Thymus (tissue), 2 donors: ENCODE measurements around the gene NPPB. TPM values are rescaled to one million over a fixed set of nuclear protein-coding genes. Genes with fewer than 3 reads are reported as not detected.

Experiments
- polyA plus RNA-seq: library from polyadenylated mRNA; stranded (reverse); fragments of 200-250 nt; gene quantifications from one replicate; pipeline ENCODE4 v1.2.3, GENCODE V29; 2013
- total RNA-seq: library from RNA; stranded (reverse); fragments of 120-200 nt; gene quantifications from one replicate; pipeline ENCODE4 v1.2.4, GENCODE V29; 2013
- donor health status: healthy.

NPPB gene
- total and polyA plus RNA-seq, 2 donors: 0.47 to 1.7 TPM

Other genes starting within 250 kb of the NPPB start
- gene FBXO2, start 204.5 kb downstream of the NPPB start, total RNA-seq: 9.0 TPM
- 46.2 TPM for gene FBXO2, start 204.5 kb downstream of the NPPB start, polyA plus RNA-seq
- 8.6 TPM for gene FBXO44, start 204.1 kb downstream of the NPPB start, total RNA-seq
- gene FBXO44, start 204.1 kb downstream of the NPPB start, polyA plus RNA-seq: 37.3 TPM
- 11.4 TPM for gene FBXO6, start 194.7 kb downstream of the NPPB start, total RNA-seq
- 16.1 TPM for gene FBXO6, start 194.7 kb downstream of the NPPB start, polyA plus RNA-seq
- 61.6 TPM for gene MAD2L2, start 177.8 kb downstream of the NPPB start, total RNA-seq
- gene MAD2L2, start 177.8 kb downstream of the NPPB start, polyA plus RNA-seq: 49.6 TPM
- 0.14 TPM for gene DRAXIN, start 167.2 kb downstream of the NPPB start, total RNA-seq
- gene DRAXIN, start 167.2 kb downstream of the NPPB start, polyA plus RNA-seq: 0.14 TPM
- gene AGTRAP, start 122.8 kb downstream of the NPPB start, total RNA-seq: 20.5 TPM
- gene AGTRAP, start 122.8 kb downstream of the NPPB start, polyA plus RNA-seq: 84.2 TPM
- gene C1orf167, start 96.8 kb downstream of the NPPB start, total RNA-seq: 0.14 TPM
- gene C1orf167, start 96.8 kb downstream of the NPPB start, polyA plus RNA-seq: 1.5 TPM
- gene MTHFR, start 53.0 kb downstream of the NPPB start, total RNA-seq: 9.4 TPM
- 11.7 TPM for gene MTHFR, start 53.0 kb downstream of the NPPB start, polyA plus RNA-seq
- 2.6 TPM for gene CLCN6, start 52.8 kb downstream of the NPPB start, total RNA-seq
- 9.2 TPM for gene CLCN6, start 52.8 kb downstream of the NPPB start, polyA plus RNA-seq
- gene NPPA, start 11.2 kb downstream of the NPPB start, total RNA-seq: 0.80 TPM
- 5.9 TPM for gene NPPA, start 11.2 kb downstream of the NPPB start, polyA plus RNA-seq
- 26.6 TPM for gene KIAA2013, start 67.5 kb upstream of the NPPB start, total RNA-seq
- 24.8 TPM for gene KIAA2013, start 67.5 kb upstream of the NPPB start, polyA plus RNA-seq
- gene PLOD1, start 75.8 kb upstream of the NPPB start, total RNA-seq: 12.8 TPM
- 13.7 TPM for gene PLOD1, start 75.8 kb upstream of the NPPB start, polyA plus RNA-seq
- gene MFN2, start 121.5 kb upstream of the NPPB start, total RNA-seq: 25.9 TPM
- 27.8 TPM for gene MFN2, start 121.5 kb upstream of the NPPB start, polyA plus RNA-seq
- gene MIIP, start 160.6 kb upstream of the NPPB start, total RNA-seq: 25.3 TPM
- gene MIIP, start 160.6 kb upstream of the NPPB start, polyA plus RNA-seq: 44.9 TPM
- gene TNFRSF8, start 204.4 kb upstream of the NPPB start, total RNA-seq: 0.94 TPM
- 3.3 TPM for gene TNFRSF8, start 204.4 kb upstream of the NPPB start, polyA plus RNA-seq